NOMO-1 treated with DMSO at 0.1 percent for 48 hours (cell line): ENCODE data around the gene SLC17A7.

Source experiments
- DNase-seq: peaks from one replicate; lab custom pipeline; 2025; ENCODE audit not compliant: unreplicated experiment; lab: John Stamatoyannopoulos, UW

Gene SLC17A7

GRCh38 chr19:49382639-49383038, 58.7 kb downstream of the SLC17A7 start:
- DNase-seq = no peak

- no peak for DNase-seq
Measured at GRCh38 chr19:49380391-49380790, 60.9 kb downstream of the SLC17A7 start.
